AG09309 (cell line): ENCODE results near the gene TCF3.

Experiments used
- DNase-seq: peaks from one replicate; pipeline ENCODE4 v3.0.0-alpha.2; 2010; ENCODE audit warnings: low read depth
- H3K4me3 ChIP-seq: 2 replicates; pipeline ENCODE4 v1.5.1; 2011; ENCODE audit warnings: mild to moderate bottlenecking, low read depth, low read length, moderate library complexity; ENCODE audit not compliant: control insufficient read depth
- CTCF ChIP-seq: IDR thresholded peaks from 2 replicates; pipeline ENCODE4 v1.5.1; 2011; ENCODE audit warnings: mild to moderate bottlenecking, low read depth, low read length, inconsistent platforms; ENCODE audit not compliant: insufficient read depth, control insufficient read depth; ENCODE audit errors: missing control alignments

TCF3 gene

GRCh38 chr19:1678073-1678472 lies 25.7 kb upstream of the TCF3 start:
- no peak for TF ChIP-seq CTCF

GRCh38 chr19:1676351-1677266 lies 24.2 kb upstream of the TCF3 start:
- no peak for DNase-seq
- no peak overlapping the region for H3K4me3 ChIP-seq
- TF ChIP-seq CTCF: no peak

More at GRCh38 chr19:1678073-1678472, 25.7 kb upstream of the TCF3 start:
- DNase-seq: no peak
- no peak overlapping the region for H3K4me3 ChIP-seq

- H3K4me3 ChIP-seq: no peak overlapping the region
- no peak for DNase-seq
- TF ChIP-seq CTCF: no peak
Observed at GRCh38 chr19:1675633-1676350, 23.4 kb upstream of the TCF3 start.

DNA sequence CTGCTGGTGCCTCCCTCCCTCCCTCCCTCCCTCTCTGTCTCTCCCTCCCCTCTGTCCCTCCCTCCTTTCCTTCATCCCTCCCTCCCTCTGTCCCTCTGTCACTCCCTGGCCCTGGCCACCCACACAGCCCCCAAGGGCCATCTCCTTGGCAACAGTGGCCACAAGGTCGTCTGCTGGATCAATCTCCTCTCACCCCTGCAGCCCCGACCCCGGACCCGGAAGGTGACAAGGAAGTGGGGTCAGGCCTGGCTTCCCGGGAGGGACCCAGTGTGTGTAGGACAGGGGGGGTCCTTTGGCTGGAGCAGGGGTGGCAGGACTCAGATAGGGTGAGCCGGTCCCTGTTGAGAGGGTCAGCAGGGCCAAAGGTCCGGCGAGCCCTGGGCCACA lies 21.9 kb upstream of the TCF3 start:
- no peak for TF ChIP-seq CTCF
- no peak for DNase-seq
- H3K4me3 ChIP-seq: no peak overlapping the region

DNA sequence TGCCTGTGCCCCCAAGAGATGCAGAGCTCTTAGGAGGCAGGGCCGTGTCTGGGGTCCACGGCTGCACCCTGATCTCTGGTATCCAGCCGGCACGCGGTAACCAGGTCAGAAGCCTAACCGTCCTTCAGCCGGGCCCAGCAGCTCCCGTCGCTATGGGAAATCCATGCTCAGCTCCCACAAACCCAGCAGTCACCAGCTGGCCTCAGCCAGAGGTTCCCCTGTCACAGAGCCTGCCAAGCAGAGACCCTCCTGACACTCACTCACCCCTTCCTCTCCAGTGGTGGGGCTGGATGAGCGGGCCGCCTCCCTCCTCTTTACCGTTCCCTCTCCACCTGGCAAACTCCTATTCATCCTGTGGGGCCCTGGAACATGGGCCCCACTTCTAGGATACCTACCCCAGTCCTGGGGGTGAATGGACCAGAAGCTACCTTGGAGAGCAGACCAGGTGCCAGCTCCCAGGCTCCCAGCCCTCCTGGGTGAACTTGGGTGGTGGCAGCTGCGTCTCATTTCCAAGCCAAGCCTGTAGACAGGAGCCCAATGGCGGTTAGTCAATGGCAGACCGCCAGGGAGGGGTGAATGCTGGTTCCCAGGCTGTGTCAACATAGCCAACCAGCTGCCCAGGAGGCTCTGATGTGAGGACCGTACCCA lies 21.4 kb upstream of the TCF3 start:
- DNase-seq: no peak
- no peak for TF ChIP-seq CTCF
- H3K4me3 ChIP-seq: no peak overlapping the region

DNA sequence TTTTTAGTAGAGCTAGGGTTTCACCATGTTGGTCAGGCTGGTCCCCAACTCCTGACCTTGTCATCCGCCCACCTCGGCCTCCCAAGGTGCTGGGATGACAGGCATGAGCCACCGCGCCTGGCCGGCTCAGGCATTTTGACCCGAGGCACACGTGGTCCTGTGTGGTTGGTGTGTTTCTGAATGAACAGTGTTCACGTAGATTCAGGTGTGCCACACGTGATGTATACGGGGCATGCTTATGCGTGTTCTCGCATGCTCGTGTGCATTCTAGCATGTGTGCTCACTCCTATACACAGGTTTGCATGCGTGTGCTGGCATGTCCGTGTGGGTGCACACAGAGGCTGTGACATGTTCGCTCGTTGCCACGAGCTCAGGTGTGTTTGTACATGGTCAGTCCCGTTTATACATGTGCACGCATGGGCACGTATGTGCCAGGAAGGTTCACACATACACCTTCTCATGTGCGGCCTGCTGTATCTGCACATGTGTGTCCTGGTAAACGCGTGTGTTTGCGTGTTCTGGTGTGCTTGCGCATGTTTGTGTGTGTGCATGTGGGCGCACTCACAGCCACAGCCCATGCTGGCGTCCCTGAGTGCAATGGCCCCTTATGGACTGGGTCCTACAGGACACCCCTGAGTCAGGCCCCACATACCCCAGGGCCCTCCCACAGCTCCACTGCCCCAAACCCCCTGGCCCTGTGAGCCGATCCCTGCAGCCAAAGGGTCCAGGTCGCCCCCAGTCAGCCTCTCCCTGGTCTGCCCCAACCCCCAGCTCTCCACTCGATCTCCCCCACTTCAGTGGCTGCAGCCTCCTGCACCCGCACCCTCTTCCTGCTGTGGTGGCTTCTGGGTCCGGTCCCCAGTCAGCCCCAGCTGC lies 20.6 kb upstream of the TCF3 start:
- DNase-seq: no peak
- H3K4me3 ChIP-seq: no peak overlapping the region
- TF ChIP-seq CTCF: no peak
